Endothelial cell of umbilical vein (primary cell): ENCODE measurements around the gene NUP205. TPM values are rescaled to one million over a fixed set of nuclear protein-coding genes. Genes with fewer than 3 reads are reported as not detected.

Source experiments
- BruUV-seq: library from RNA; stranded (reverse); fragments of 400-500 nt; replicated peaks from 2 replicates; lab custom pipeline; 2021; lab: Mats Ljungman, UMichigan
- CTCF ChIA-PET: fragments of 300-600, 350-600 bp; sonication (Branson Sonifier 250); formaldehyde crosslinking; loops from one replicate; lab custom pipeline; 2021; ENCODE audit warnings: antibody characterized with exemption, inconsistent platforms; lab: Charles Lee
- POLR2A ChIA-PET: fragments of 300-600, 350-600 bp; sonication (Branson Sonifier 250); formaldehyde crosslinking; loops from one replicate; lab custom pipeline; 2021; ENCODE audit warnings: antibody characterized with exemption, inconsistent platforms; lab: Charles Lee
- DNase-seq: peaks from one replicate; pipeline ENCODE4 v3.0.0-alpha.2; 2011; ENCODE audit warnings: low read depth, low spot score
- FAIRE-seq: peaks from 2 replicates; lab custom pipeline; 2011; peaks lifted over from hg19 to GRCh38; lab: Jason Lieb, UNC
- H2AFZ ChIP-seq: 2 replicates; pipeline ENCODE4 v1.6.0; 2012; ENCODE audit warnings: low read depth, low read length, control low read depth, inconsistent platforms
- H3K27ac ChIP-seq: 2 replicates; pipeline ENCODE4 v1.5.1; 2011; ENCODE audit warnings: low read depth, mild to moderate bottlenecking, control low read depth, low read length, moderate library complexity; ENCODE audit not compliant: insufficient read depth
- H3K27me3 ChIP-seq, 2 experiments: 2 replicates each; pipeline versions ENCODE4 v1.6.0 to v1.6.1; 2011; ENCODE audit warnings: low read length in 2 of 2, mixed read lengths in 1 of 2; ENCODE audit not compliant: control insufficient read depth in 2 of 2, insufficient read depth in 2 of 2
- H3K36me3 ChIP-seq, 2 experiments: 2 replicates in 1 of 2; 3 replicates in 1 of 2; pipeline ENCODE4 v1.5.1; 2011; ENCODE audit warnings: low read length in 2 of 2, mild to moderate bottlenecking in 1 of 2, moderate library complexity in 1 of 2; ENCODE audit not compliant: control insufficient read depth in 2 of 2, insufficient read depth in 2 of 2; ENCODE audit errors: extremely low read depth in 1 of 2
- H3K4me1 ChIP-seq: 3 replicates; pipeline ENCODE4 v1.5.1; 2011; ENCODE audit warnings: mild to moderate bottlenecking, low read length; ENCODE audit not compliant: control insufficient read depth, insufficient read depth; ENCODE audit errors: extremely low read depth
- H3K4me2 ChIP-seq: 2 replicates; pipeline ENCODE4 v1.6.1; 2011; ENCODE audit warnings: low read length, control low read depth, mixed read lengths; ENCODE audit not compliant: insufficient read depth
- H3K4me3 ChIP-seq, 3 experiments: fragments of 200-600 bp in 1 of 3; sonication (generic), shearing (Covaris generic) in 1 of 3; replicated peaks in 1 of 3; 2 replicates each; pipeline ENCODE4 v1.5.1; 2011 to 2016; ENCODE audit warnings: control low read depth in 3 of 3, low read length in 3 of 3, mild to moderate bottlenecking in 2 of 3, inconsistent platforms in 1 of 3, low read depth in 1 of 3, moderate library complexity in 1 of 3; ENCODE audit not compliant: insufficient read depth in 1 of 3
- H3K79me2 ChIP-seq: 2 replicates; pipeline ENCODE4 v1.6.0; 2012; ENCODE audit warnings: low read length, inconsistent platforms; ENCODE audit not compliant: control insufficient read depth, insufficient read depth
- H3K9ac ChIP-seq: replicated peaks from 2 replicates; pipeline ENCODE3; 2011; ENCODE audit warnings: low read length, control low read depth; ENCODE audit not compliant: insufficient read depth; ENCODE audit errors: extremely low read depth
- H3K9me1 ChIP-seq: replicated peaks from 3 replicates; pipeline ENCODE4 v1.6.0; 2011; ENCODE audit warnings: mild to moderate bottlenecking, low read length; ENCODE audit not compliant: control insufficient read depth, insufficient read depth; ENCODE audit errors: extremely low read depth
- H3K9me3 ChIP-seq: replicated peaks from 2 replicates; pipeline ENCODE4 v1.5.1; 2012; ENCODE audit warnings: low read length, inconsistent platforms; ENCODE audit not compliant: control insufficient read depth, insufficient read depth
- H4K20me1 ChIP-seq: replicated peaks from 2 replicates; pipeline ENCODE3; 2011; ENCODE audit warnings: mild to moderate bottlenecking, low read length; ENCODE audit not compliant: control insufficient read depth, insufficient read depth; ENCODE audit errors: extremely low read depth
- EZH2 ChIP-seq: IDR thresholded peaks from 2 replicates; pipeline ENCODE4 v1.6.1; 2012; ENCODE audit warnings: borderline replicate concordance, low read depth, mild to moderate bottlenecking, moderate library complexity, low read length, inconsistent platforms; ENCODE audit not compliant: severe bottlenecking
- FOS ChIP-seq: IDR thresholded peaks from 2 replicates; pipeline ENCODE4 v1.6.1; 2011; ENCODE audit warnings: mild to moderate bottlenecking, low read length, moderate library complexity, borderline replicate concordance; ENCODE audit not compliant: insufficient read depth
- GATA2 ChIP-seq: IDR thresholded peaks from 2 replicates; pipeline ENCODE4 v1.7.0; 2011; ENCODE audit warnings: low read depth, mild to moderate bottlenecking, moderate library complexity, mixed read lengths, low read length; ENCODE audit not compliant: insufficient read length, insufficient read depth
- JUN ChIP-seq: IDR thresholded peaks from 2 replicates; pipeline ENCODE4 v1.6.1; 2011; ENCODE audit warnings: borderline replicate concordance, low read depth; ENCODE audit not compliant: insufficient read length, insufficient read depth
- MAX ChIP-seq: IDR thresholded peaks from 2 replicates; pipeline ENCODE4 v1.6.1; 2011; ENCODE audit not compliant: insufficient read depth, insufficient read length
- MYC ChIP-seq: IDR thresholded peaks from one replicate; pipeline ENCODE4 v1.6.1; 2011; ENCODE audit warnings: mild to moderate bottlenecking, low read depth, low read length
- POLR2A ChIP-seq: IDR thresholded peaks from 2 replicates; pipeline ENCODE4 v1.6.1; 2012; ENCODE audit warnings: low read depth, mild to moderate bottlenecking, control low read depth, low read length
- POLR2AphosphoS5 ChIP-seq: IDR thresholded peaks from 2 replicates; pipeline ENCODE4 v1.6.1; 2012; ENCODE audit warnings: low read depth, mild to moderate bottlenecking, control low read depth, low read length, moderate library complexity; ENCODE audit not compliant: insufficient read depth
- dilution Hi-C: fragments of 300-500 bp; cut with MboI; formaldehyde crosslinking; loops from one replicate; pipeline ENCODE4 v1.15.0; 2019; ENCODE audit warnings: low sequenced_read_pairs; ENCODE audit not compliant: extremely low pct_ligation_motif_present
- intact Hi-C: fragments of 100-400 bp; cut with micrococcal nuclease; formaldehyde crosslinking; loops from one replicate; pipeline ENCODE4 v1.10.0; 2022
- polyA plus RNA-seq, 4 experiments: library from polyadenylated mRNA; depleted of rRNA in 3 of 4; stranded (reverse) in 3 of 4; unstranded in 1 of 4; fragments of >200 nt; gene quantifications; 2 replicates each; pipeline versions ENCODE4 v1.2.1 to v1.2.3, GENCODE V29; 2011 to 2012; ENCODE audit warnings: missing spikeins in 1 of 4
- total RNA-seq: library from RNA; stranded (reverse); gene quantifications from 2 replicates; pipeline ENCODE4 v1.2.3, GENCODE V29; 2021
- TF ChIP-seq, protein P1 (sequence below), 2 donors: IDR thresholded peaks; 1 replicate in 1 of 2; 2 replicates in 1 of 2; pipeline ENCODE4 v1.5.1; 2011; ENCODE audit warnings: low read length in 2 of 2, mild to moderate bottlenecking in 2 of 2, moderate library complexity in 2 of 2, control low read depth in 1 of 2, inconsistent platforms in 1 of 2, low read depth in 1 of 2; ENCODE audit not compliant: insufficient read depth in 1 of 2; ENCODE audit errors: extremely low read depth in 1 of 2

The NUP205 gene
- total and polyA plus RNA-seq, 2 donors (not counting 3 experiments of a cell fraction or from before 2014, with no cell fraction given), result 48.8 to 81.3 TPM

DNA sequence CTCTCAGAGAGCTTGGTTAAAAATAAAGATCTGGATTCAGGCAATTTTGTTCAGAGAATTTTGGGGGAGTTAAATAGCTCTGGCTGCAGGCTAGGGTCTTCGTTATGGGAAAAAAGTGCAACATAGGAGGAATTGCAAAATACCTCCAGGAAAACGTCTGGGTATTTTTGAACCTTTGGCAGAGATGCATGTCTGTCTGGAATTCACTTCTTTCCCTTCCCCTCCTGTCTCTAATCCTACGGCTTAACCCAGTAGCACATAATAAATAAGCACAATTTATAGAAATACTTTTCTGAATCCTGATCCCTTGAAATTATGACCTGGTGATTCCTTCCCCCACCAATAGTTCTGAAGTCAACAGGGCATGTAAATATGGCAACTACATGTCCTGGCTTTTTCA lies 19.3 kb upstream of the NUP205 start:
- H3K9me3 ChIP-seq, result no peaks in the 10 kb centered on the region
- H2AFZ ChIP-seq, result no peak overlapping the region
- H3K27me3 ChIP-seq, result no peaks in the 10 kb centered on the region
- H4K20me1 ChIP-seq, result no peaks in the 10 kb centered on the region
- H3K27ac ChIP-seq, result no peak overlapping the region
- POLR2A ChIA-PET, result no interaction called here
- no peak overlapping the region for H3K9ac ChIP-seq
- H3K36me3 ChIP-seq, result no peaks in the 10 kb centered on the region
- no peak overlapping the region for H3K4me3 ChIP-seq
- CTCF ChIA-PET, result interaction anchor here (1.4 kb wide), 1 partner anchor 16 kb away, joined by 3 read pairs; no protein-coding TSS in a partner anchor
- no peak overlapping the region for H3K4me2 ChIP-seq
- H3K9me1 ChIP-seq, result no peaks in the 10 kb centered on the region
- no peaks in the 10 kb centered on the region for H3K79me2 ChIP-seq
- BruUV-seq, result no TSS peak
- no peaks in the 10 kb centered on the region for H3K4me1 ChIP-seq
- TF ChIP-seq MAX, result no peak
- FAIRE-seq (no peak), DNase-seq (no peak)
- dilution Hi-C loops, result no loop called here
- intact Hi-C loops, result no loop called here

DNA sequence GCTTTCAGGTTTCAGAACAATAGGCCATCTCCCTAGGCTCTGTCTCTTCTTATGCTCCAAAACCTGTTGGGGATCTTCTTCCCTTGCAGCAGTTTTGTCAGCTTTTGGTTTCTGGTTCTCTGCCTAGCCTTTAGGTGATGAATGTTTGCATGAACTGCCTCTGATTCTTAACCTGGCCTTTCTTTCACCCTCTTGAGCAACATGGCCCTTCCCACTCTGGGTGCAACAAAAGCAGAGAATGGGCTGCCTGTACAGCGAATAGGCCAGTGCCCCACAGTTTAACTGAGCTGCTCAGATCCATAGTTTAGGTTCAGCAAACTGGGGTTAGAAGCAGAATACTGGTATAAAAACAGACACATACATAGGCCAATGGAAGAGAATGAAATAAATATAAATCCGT lies 18.1 kb upstream of the NUP205 start:
- no peaks in the 10 kb centered on the region for H4K20me1 ChIP-seq
- intact Hi-C loops, result no loop called here
- no peak overlapping the region for H2AFZ ChIP-seq
- no peaks in the 10 kb centered on the region for H3K27me3 ChIP-seq
- H3K4me2 ChIP-seq, result no peak overlapping the region
- H3K27ac ChIP-seq, result no peak overlapping the region
- no peak overlapping the region for H3K4me3 ChIP-seq
- H3K4me1 ChIP-seq, result no peaks in the 10 kb centered on the region
- H3K36me3 ChIP-seq, result no peaks in the 10 kb centered on the region
- no peak overlapping the region for H3K9ac ChIP-seq
- DNase-seq (no peak), FAIRE-seq (no peak)
- H3K79me2 ChIP-seq, result no peaks in the 10 kb centered on the region
- BruUV-seq, result no TSS peak
- no peaks in the 10 kb centered on the region for H3K9me1 ChIP-seq
- H3K9me3 ChIP-seq, result no peaks in the 10 kb centered on the region
- dilution Hi-C loops, result no loop called here
- ChIA-PET POLR2A (no interaction called here), CTCF (no interaction called here)
- TF ChIP-seq GATA2 (no peak), EZH2 (no peak), FOS (no peak), POLR2A (no peak), JUN (no peak), POLR2AphosphoS5 (no peak), MAX (no peak), MYC (no peak)
- TF ChIP-seq, protein P1, sequence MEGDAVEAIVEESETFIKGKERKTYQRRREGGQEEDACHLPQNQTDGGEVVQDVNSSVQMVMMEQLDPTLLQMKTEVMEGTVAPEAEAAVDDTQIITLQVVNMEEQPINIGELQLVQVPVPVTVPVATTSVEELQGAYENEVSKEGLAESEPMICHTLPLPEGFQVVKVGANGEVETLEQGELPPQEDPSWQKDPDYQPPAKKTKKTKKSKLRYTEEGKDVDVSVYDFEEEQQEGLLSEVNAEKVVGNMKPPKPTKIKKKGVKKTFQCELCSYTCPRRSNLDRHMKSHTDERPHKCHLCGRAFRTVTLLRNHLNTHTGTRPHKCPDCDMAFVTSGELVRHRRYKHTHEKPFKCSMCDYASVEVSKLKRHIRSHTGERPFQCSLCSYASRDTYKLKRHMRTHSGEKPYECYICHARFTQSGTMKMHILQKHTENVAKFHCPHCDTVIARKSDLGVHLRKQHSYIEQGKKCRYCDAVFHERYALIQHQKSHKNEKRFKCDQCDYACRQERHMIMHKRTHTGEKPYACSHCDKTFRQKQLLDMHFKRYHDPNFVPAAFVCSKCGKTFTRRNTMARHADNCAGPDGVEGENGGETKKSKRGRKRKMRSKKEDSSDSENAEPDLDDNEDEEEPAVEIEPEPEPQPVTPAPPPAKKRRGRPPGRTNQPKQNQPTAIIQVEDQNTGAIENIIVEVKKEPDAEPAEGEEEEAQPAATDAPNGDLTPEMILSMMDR (IDR thresholded peaks at IDR 0.05; ENCODE audit: extremely low read depth in 1 of 2, insufficient read depth in 1 of 2, low read depth in 1 of 2, low read length in 2 of 2), result no peak
